KBM-7 (cell line): ENCODE data around the gene RNF166.

Experiments used
- DNase-seq: peaks from one replicate; pipeline ENCODE4 v3.0.0-alpha.2; 2015
- in situ Hi-C: fragments of 300-500 bp; cut with MboI; formaldehyde crosslinking; loops from 2 replicates; pipeline ENCODE4 v1.14.3; 2020; ENCODE audit warnings: low sequenced_read_pairs, low pct_unique_long_range_greater_than_20kb, mixed read lengths

RNF166 gene

DNA sequence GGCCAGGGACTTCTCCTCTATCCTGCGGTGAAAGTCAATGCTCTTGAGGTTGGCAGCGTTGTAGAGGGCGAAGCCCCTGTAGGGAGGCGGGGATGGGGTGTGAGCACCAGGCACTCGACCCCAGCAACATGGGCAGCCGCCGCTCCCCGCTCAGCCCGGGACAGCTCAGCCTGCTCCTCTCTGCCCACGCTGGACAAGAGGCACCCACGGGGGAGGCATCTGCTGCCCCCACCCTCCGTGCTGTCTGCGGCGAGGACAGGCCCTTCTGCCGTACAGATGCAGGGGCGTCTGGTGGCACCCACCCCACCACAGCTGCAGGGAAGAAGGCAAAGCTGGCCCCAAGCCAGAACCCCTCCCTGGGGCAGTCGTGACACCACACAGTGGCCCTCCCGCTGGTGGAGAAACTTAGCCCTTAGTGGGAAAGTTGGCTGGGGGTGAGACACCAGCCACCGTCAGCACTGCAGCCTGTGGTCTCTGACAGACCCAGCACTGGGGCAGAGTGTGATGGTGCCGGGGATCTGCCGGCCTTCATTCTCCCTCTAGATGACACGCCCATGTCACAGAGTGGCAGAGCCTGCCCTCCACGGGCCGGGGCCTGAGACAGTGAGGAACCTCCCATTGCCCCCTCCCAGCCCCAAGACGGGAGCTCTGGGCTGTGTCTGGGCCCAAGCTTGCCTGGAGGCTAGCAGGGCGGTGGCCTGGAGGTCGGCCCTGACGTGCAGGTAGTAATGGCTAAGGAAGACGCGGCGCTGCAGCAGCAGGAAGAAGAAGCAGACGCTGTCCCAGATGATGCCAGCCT lies 19.6 kb upstream of the RNF166 start:
- in situ Hi-C loops, result no loop called here
- no peak for DNase-seq

DNA sequence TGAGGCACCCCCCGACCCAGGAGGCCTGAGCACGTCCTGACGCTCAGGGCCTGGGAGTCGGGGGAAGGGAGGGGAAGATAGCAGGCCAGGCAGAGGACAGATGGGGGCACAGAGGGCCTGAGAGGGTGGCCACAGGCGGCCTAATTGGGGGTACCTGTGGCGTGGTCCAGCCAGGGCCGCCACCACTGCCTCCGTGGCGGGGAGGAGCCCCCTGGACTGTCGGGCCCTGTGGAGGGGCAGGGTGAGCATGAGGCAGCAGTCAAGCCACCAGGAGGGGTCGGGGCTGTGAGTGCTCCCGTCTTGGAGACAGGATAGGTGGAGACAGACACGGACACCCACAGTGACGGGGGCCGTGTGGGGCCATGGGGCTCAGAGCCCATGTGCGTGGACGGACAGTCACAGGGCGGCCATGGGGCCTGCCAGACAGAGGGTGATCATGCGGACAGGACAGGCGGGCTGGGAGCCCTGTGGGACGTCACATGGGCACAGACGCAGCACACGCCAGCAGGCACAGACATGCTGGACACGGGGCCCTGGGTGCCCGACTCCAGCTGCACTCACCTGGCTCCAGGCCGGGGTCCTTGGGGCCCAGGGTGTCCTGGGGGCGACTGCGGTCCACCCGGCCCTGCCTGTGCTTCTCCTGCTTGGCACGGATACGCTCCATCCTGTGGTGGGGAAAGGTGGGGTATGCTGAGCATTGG lies 18.8 kb upstream of the RNF166 start:
- in situ Hi-C loops, result no loop called here
- no peak for DNase-seq

DNA sequence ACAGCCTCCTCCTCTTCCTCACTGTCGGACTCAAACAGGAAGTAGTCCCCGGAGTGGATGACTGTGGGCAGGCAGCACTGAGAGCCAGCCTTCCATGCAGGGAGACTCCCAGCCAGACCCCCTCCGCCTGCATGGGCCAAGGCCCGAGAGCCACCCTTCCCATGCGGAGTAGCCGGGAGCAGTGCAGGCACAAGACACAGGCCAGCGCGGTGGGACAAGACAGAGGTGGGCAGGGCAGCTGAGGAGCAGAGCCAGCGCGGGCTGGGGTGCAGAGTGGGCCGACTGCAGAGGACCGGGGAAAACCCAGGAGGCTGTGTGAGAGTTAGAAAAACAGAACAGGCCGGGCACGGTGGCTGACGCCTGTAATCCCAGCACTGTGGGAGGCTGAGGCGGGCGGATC lies 17.7 kb upstream of the RNF166 start:
- no peak for DNase-seq
- in situ Hi-C loops, result no loop called here

DNA sequence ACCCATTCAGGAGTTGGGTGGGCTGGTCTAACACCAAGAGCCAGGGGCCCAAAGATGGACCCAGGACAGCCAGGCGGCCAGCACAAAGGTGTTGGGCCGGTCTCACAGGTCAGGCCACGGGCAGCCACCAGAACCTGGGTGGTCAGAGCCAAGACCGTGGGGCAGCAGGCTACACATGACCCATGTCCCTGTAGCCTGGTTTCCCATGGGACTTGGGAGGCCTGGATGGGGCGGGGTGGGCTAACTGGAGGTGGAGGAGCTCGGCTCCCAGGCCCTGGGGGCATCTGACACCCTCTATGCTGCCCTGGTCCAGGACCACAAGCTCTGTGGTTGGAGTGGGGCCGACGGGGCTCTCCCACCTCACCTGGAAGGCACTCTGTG lies 17.3 kb upstream of the RNF166 start:
- in situ Hi-C loops, result no loop called here
- DNase-seq, result no peak

DNA sequence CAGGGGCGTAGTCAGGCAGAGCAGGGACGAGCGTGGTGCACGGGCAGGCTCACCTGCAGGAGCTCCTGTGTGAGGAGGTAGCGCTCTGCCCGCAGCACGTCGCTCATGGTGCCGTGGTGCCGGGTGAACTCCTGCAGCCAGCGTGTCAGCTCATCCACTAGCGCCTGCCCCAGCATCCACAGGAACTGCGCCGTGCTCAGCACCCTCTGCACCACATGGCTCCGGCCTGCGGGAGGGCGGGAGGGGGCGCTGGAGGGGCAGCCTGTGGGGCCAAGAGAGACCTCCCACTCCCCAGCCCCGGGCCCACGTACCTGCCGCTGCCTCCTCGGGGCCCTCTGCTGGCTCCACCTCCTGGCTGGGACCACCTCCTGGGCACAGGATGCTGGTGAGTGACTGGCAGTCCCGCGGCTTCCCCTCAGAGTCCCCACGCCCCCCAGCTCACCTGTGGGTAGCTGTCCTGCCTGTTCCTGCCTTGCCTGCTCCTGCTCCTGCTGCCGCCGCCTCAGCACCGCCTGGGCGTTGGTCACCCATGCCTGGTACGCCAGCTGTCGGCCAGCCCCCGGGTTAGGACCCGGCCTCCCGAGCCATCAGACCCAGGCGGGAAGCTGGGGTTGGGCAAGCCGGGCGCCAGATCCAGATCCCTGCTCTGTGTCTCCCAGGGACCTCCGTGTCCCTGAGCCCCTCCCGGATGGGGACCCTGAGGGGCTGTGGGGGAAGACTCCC lies 16.7 kb upstream of the RNF166 start:
- DNase-seq, result no peak
- in situ Hi-C loops, result no loop called here

DNA sequence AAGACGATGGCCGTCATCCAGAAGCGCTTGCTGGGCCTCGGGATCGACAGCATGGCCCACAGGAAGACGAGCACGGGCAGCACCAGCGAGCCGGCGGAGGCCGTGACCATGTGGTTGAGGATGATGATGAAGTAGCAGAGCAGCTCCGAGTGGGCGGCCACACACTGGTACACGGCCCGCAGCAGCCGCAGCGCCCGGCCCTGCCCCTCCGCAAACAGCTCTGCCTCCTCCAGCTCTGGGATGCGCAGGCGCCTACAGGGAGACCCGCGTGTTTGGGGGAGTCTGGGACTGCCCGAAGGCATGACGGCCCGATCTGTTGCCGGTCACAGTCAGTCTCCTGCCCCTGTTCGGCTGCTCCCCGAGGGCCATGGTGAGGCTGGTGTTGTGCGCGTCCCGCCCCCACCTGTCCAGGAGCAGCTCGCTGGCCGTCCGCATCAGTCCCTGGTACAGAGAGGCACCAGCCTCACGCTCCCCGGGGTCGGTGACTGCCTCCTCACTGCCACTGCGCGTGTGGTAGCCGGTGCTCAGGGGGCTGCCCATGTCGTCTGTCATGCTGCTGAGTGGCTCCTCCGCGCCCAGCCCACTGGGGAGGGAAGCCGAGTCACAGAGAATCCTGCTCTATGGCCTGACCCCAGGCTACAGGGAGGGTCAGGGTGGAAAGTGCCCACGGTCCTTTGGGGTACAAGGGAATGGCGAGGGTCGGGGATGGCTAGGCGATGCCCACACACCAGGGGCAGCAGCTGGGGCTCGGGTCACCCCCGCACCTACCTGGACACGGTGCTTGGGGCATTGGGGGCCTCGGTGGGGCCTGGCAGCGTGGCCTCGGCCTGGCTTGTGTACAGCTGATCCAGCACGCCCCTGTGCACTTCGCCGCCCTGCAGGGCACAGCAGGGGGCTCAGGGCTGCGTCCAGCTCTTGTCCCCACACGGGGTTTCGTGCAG lies 15.9 kb upstream of the RNF166 start:
- in situ Hi-C loops, result no loop called here
- no peak for DNase-seq

DNA sequence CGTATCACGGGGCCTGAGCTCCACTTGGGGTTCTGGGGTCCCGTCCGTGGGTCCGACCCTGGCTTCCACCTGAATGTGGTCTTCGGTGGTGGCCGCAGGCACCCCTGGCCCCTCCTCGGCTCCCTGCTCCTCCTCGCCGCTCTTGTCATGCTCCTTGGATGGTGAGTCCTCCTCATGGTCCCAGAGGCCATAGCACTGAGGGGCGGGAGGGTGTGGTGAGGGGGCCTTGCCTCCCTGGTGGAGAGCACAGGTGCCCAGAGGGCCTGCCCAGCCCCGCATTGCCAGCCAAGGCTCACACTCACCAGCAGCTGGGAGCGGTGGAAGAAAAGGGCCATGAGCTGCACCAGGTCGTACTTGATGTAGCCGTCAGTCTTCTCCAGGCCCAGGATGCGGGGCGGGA lies 15.0 kb upstream of the RNF166 start:
- in situ Hi-C loops, result no loop called here

DNA sequence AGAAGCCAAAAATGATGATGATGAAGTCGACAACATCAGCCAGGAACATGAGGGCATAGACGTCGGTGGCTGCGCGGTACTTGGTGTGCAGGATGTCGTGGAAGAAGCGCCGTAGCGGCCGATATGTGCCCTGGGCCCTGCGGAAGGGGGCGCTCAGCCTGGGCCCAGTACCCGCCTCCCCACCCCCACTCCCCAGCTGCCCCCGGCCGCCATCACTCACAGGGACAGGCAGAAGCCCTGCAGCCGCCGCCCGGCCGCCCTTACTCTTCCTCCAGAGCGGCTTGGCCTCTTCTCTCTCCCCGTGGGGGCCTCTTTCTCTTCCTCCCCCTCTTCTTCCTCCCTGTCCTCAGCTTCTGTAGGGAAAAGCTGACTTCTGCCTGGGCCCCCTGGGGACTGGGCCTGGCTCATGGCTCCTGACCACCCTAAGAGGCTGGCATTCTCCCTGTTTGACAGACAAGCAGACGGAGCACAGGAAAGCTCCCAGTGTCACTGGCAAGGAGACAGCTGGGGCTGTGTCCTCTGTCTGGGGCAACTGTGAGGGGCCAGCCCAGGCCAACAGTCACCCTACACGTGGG lies 14.3 kb upstream of the RNF166 start:
- in situ Hi-C loops, result no loop called here
- DNase-seq, result no peak

More for the DNA sequence above, 15.0 kb upstream of the RNF166 start:
- no peak for DNase-seq

DNA sequence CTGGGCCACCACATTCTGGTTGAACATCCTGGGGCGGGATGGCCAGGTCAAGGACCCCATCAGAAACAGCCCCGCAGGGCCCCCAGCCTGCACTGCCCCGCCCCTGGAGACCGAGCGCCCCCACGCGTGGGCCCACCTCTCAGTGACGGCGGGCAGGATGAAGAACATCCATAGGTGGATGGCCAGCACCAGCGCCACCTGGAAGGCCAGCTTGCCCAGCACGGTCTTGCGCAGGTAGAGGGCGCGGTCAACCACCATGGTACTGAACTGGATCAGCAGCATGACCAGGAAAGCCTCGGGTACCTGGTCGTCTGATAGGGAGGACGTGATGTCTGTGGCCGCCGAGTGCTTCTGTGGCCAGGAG lies 13.7 kb upstream of the RNF166 start:
- no peak for DNase-seq
- in situ Hi-C loops, result no loop called here

DNA sequence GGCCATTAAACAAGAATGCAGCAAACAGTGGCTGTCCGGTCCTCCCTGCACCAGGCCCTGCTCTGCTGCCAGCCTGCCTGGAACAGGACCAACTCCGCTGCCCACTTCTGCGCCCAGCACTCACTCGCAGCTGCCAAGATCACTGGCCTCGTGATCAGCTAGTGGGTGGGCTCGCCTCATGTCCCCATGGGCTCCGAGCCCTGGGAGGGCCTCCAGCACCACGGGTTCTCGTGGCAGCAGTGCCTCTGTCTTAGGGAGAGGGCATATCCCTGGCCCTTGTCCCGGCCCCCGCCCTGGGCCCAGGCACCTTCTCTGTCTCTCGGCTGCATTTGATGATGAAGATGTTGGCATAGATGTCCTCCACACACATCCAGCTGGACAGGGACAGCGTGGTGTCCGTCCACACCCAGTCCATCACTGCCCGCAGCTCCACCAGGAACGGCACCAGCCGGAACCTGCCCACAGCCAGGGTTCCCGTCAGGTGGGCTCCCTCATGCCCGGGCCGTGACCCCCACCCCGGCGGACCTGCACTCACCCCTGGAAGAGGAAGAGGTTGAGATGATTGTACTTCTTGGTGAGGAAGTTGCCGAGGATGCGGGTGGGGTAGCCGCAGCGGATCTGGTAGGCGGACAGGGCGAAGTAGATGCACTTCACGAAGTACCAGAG lies 13.2 kb upstream of the RNF166 start:
- in situ Hi-C loops, result no loop called here
- no peak for DNase-seq

DNA sequence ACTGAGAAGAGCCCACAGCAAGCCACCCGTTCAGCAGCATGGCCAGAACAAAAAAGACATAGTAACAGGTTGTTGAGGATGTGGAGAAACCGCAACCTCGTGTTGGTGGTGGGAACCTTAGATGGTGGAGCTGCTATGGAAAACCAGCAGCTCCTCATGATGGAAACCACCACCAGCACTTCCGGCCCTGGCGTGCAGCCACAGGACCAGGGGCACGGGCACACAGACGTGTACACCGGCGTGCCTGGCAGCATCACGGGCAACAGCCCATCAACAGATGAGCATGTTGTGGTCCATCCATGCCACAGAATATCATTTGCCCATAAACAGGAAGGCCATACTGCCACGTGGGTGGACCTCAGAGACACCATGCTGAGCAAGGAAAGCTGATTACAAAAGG lies 12.0 kb upstream of the RNF166 start:
- in situ Hi-C loops, result no loop called here
- no peak for DNase-seq

DNA sequence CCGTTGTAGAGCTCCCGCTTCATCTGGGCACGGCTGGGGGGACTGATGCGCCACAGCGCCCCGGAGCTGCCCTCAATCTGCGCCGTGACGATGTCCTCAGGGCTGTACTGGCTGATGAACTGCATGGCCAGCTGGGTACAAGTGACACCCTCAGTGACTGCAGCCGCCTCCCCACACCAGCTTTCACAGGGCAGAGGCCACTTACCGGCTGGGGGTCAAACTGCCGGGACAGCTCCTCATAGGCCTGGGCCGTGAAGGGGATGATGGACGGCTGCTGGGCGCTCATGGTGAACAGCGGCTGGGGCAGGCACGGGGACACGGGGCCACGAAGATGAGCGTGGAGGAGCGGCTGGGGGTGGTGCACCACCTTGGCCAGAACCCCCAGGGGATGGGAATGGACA lies 10.4 kb upstream of the RNF166 start:
- DNase-seq, result no peak
- in situ Hi-C loops, result no loop called here

DNA sequence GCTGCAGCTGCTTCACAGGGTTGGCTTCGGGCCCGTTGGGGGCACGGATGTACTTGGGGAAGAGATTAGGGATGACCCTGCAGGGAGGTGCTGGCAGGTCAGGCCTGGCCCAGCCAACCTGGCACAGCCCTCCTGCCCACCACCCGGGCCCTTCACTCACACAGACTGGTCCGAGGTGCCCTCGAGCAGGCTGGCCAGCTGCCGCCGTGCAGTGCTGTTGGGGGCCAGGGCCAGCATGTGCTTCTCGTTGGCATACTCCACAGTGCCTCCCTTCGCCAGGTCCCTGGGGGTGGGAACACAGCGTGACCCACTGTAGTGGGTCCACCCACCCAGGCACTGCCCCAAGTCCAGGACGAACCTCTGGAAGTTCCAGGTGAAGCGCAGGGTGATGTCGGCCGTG lies 10.0 kb upstream of the RNF166 start:
- in situ Hi-C loops, result no loop called here
- no peak for DNase-seq

DNA sequence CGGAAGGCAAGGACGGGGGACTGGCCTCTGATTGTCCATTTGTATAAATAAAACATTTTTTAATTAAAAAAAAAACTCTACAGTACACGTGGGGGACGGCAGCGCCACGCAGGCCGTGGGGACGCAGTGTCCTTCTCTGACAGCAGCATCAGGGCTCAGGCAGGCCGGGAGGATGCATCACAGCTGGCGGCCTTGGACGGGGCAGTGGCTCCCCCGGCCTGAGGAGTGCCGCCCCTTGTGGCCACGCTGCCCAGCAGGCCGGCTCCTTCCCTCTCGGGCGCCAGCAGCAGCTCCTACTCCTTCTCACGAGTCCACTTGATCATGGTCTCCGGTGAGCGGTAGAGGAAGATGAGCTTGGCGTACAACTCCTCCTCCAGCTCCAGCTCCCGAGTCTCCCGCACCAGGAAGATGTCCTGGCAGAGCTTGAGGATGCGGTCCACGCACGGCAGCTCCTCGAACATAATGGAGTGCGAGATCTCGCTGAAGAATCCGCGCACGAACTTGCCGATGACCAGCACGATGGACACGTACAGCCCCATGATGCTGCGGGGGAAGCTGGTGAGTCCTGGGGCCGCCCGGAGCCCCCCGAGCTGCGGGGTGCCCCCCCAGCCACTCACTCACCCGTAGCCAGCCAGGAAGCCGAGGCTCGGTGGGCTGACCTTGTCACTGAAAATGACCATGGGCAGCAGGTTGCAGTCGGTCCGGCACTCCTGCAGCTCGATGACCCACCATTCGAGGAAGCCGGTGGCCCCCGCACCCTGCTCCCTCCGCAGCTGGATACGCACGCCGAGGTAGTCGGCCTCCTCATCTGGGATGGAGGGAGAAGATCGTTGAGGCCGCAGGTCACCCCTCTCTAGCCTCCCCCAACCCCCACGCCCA lies 9.3 kb upstream of the RNF166 start:
- in situ Hi-C loops, result no loop called here
- DNase-seq, result no peak

DNA sequence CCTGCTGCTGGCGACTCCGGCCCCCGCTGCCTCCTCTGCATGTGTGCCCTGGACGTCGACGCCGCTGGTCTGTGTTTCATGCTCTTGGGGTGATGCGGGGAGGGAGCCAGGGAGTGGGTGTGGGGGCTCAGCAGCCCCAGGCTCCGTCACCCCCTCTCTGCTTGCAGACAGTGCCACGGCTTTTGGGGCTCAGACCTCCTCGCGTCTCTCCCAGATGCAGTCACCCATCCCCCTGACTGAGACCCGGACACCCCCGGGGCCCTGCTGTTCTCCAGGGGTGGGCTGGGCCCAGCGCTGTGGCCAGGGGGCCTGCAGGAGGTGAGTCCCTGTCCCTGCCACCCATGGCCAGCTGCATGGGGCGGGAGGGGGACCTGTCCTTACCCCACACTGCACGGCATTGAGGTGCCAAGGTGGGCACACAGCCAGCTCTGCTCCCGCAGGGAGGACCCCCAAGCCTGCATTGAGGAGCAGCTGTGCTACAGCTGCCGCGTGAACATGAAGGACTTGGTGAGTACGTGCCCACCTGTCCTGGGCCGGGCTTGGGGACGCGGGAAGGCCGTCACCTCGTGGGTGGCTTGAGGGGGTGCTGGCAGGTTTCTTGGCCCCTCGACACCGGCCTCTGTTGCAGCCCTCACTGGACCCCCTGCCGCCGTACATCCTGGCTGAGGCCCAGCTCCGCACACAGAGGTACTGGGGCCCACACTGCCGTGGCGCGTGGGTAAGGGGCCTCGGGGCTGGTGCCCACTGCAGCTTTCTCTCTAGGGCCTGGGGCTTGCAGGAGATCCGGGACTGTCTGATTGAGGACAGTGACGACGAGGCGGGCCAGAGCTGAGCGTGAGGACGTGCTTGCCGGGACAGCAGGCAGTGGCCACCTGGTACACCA lies 8.5 kb upstream of the RNF166 start:
- DNase-seq, result no peak

DNA sequence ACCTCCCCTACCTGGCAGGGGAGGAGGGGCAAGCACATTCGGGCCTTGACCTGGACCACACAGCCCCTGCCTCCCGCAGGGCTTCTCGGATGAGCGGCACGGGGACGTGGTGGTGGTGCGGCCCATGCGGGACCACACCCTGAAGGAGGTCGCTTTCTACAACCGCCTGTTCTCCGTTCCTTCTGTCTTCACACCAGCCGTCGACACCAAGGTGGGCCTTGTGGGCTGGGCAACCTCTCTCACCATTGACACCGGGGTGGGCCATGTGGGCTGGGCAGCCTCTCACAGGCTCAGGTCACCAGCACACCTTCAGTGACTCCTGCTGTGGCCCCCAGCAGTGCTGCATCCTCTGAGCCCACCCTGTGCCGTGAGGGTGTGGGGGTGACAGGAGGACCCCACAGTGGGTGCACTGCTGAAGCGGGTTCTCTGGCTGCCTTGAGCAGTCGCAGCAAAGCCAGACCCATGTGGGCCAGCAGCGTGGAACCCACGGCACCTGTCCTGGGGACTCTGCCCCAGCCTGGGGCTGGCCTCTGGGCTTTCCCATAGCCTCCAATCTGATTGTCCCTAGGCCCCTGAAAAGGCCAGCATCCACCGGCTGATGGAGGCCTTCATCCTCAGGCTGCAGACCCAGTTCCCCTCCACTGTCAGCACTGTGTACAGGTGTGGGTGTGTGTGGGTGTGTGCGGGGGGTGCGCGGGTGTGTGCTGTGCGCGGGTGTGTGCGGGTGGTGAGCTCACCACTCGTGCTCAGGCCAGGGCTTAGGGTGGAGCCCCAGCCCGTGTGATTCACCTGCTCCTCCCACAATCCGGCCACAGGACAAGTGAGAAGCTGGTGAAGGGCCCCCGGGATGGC lies 7.6 kb upstream of the RNF166 start:
- in situ Hi-C loops, result no loop called here
- no peak for DNase-seq

More for the DNA sequence above, 8.5 kb upstream of the RNF166 start:
- in situ Hi-C loops, result no loop called here
